Activated CD4-positive, alpha-beta T cell treated with anti-CD3 and anti-CD28 coated beads, Interleukin-2, Interleukin-4, amounts not matched to agents 100 ng/mL and 50 ng/mL, durations not matched to agents 16 hours and 8 hours (primary cell): Measurements from ENCODE around the gene UBXN2A.
"Not testable (repeated sequence)": the region's sequence is repeated elsewhere in the genome, so short reads cannot be mapped to it uniquely, and the experiment has no call there.

Experiments used
- DNase-seq: peaks from one replicate; pipeline ENCODE4 v3.0.0-alpha.2; 2020; ENCODE audit warnings: low spot score

UBXN2A gene

GRCh38 chr2:24011250-24012104 is 71.2 kb downstream of the UBXN2A start:
- no peak for DNase-seq

DNA sequence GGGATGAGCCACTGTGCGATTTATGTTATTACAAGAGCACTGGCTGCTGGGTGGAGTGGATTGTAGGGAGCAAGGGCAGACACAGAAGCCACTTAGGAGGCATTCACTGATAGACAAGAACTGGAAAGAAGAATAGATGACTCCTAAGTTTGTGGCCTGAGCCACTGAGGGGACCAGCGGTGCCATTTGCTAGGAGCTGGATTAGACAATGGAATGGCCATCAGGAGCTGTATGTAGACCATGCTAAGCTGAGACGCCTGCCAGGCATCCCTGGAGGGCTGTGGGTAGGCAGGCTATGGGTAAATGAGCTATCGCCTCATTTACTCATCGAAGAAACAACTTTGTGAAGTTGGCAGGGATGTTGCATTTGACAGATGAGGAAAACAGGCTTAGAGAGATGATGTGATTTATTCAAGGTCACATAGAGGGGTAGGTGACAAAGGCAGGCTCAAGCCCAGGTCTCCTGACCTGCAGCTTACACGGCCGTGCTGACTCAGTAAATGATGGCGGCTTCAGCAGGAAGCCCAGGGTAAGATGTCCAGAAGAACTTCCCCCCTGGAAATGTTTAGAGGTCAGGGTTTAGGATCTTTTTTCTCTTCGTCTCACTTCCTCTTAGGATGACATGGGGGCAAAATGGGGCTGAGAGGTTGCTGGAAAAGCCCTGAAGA is 72.4 kb downstream of the UBXN2A start:
- DNase-seq: no peak

DNA sequence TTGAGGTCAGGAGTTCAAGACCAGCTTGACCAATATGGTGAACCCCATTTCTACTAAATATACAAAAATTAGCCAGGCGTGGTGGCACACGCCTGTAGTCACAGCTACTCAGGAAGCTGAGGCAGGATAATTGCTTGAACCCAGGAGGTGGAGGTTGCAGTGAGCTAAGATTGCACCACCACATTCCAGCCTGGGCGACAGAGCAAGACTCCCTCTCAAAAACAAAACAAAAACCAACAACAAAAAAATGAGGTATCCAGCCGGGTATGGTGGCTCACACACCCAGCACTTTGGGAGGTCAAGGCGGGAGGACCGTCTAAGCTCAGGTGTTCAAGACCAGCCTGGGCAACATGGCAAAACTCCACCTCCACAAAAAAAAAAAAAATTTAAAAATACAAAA is 74.6 kb downstream of the UBXN2A start:
- not testable (repeated sequence) for DNase-seq

DNA sequence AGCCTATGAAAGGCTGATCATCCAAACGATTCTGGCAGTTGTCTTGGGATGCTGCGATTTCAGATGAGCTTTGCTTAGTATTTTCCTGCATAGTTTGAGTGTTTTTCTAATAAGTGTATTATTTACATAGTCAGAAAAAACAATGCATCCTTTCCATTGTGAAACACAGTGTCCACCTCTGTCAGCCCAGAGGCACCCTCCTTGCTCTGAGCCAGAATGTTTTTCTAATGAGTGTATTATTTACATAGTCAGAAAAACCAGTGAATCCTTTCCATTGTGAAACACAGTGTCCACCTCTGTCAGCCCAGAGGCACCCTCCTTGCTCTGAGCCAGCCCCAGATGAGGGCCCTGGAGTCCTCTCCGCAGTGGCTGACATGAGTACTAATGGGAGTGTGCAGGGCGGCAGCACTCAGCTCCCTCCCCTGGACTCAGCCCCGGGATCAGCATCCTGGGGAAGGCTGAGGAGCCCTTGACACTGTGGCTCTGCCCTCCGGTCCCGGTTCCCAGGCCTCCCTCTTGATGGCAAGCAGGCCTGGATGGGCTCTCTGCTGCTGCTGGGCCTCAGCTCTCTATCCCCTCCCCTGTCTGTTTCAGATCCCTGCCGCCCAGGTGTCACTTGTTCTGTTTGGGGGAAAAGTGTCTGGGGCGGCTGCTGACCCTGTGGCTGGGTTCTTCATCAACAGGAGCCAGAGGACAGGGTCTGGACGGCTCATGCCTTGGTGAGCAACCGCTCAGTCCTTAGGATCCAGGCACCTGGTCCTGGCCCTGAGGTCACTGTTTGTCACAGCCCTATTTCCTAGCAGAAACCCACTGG is 75.5 kb downstream of the UBXN2A start:
- no peak for DNase-seq

DNA sequence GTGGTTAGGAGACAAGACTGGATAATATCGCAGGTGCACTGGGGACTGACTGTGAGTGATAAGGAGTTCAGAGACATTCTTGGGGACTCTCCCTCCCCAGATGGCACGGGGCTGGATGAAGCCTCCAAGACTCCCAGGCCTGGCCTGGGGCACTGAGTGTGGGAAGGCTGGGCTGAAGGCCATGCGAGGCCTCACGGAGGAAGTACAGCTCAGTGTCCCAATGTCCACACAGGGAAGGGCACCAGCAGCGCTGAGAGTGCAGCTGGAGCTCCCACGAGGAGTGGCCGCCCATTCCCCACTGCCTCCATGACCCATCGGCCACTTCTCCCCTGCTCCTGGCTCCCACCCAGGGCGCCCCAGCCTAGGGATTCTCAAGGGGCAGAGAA is 76.1 kb downstream of the UBXN2A start:
- no peak for DNase-seq

DNA sequence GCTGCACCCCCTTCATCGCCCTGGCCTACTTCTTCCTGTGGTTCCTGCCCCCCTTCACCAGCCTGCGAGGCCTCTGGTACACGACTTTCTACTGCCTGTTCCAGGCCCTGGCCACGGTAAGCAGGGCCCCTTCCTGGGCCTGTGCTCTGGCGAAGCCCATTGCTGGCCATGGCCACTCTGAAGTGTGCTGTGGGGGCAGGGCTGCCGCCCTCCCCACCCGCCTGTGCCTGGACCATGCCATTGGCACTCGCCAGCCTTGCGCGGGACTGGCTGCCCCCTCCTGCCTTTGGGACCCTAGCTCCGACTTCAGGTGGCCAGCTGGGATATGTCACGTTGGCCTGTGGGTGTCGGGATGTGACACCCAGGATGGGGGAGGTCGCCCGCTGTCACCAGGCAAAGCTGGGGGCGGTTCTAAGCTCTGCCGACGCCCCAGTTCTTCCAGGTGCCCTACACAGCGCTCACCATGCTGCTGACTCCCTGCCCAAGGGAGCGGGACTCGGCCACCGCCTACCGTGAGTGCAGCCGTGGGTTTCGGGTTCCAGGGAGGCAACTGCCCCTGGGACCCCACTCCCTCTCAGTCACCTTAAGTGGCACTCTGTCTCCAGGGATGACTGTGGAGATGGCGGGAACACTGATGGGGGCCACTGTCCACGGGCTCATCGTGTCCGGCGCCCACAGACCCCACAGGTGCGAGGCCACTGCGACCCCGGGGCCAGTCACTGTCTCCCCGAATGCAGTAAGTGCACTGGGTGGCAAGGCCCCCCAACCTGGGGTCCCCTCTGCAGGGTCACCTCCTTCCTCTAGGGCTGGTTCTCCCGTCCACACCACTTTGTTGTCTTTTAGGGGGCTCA is 76.8 kb downstream of the UBXN2A start:
- DNase-seq: no peak

- DNase-seq: no peak
These were observed 77.4 kb downstream of the UBXN2A start for GRCh38 chr2:24017711-24018110.

DNA sequence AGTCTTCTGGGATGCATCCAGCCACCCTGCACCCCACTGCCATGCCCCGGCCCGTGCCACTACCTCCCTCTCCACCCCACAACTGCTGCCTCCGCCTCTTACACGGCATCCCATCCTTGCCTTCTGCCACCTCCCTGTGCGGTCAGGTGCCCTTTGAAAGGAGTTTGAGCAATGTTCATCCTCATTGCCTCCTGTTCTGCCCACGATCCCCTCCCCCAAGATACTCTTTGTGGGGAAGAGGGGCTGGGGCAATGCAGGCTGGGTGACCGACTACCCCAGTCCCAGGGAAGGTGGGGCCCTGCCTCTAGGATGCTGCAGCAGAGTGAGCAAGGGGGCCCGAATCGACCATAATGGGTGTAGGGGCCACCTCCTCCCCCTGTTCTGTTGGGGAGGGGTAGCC is 78.0 kb downstream of the UBXN2A start:
- no peak for DNase-seq

DNA sequence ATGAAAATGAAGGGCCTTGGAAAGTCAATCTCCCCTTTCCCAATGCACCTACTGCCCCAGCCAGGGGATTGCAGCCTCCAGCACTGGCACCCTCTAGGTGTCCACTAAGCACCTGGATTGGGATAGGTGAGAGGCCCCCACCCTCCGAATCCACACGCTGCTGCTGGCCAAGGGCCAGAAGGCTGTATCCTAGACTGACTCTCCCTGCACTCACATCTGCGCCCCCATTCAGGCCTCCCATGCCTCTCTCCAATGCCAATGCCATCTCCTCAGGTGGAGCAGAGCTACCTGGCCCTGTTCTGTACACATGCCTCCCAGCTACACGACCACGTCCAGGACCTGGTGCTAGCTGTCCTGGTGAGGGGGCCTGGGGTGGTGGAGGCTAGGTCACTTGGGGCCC is 79.5 kb downstream of the UBXN2A start:
- DNase-seq: no peak

DNA sequence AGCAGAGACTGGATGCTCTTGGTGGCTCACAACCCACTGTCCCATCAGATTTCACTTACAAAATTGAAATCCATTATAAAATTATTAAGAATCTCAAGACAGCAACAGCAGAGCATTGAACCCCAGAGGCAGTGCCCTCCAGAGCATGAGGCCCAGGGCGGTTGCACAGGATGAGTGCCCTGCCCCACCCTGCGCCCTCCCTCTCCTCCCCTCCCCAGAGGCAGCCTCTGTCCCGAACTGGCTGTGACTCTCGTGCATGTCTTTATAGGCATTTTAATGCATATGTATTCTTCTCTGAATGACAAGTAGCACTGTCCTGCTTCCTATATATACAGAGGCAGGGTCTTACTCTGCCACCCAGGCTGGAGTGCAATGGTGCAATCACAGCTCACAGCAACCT is 80.0 kb downstream of the UBXN2A start:
- no peak for DNase-seq

DNA sequence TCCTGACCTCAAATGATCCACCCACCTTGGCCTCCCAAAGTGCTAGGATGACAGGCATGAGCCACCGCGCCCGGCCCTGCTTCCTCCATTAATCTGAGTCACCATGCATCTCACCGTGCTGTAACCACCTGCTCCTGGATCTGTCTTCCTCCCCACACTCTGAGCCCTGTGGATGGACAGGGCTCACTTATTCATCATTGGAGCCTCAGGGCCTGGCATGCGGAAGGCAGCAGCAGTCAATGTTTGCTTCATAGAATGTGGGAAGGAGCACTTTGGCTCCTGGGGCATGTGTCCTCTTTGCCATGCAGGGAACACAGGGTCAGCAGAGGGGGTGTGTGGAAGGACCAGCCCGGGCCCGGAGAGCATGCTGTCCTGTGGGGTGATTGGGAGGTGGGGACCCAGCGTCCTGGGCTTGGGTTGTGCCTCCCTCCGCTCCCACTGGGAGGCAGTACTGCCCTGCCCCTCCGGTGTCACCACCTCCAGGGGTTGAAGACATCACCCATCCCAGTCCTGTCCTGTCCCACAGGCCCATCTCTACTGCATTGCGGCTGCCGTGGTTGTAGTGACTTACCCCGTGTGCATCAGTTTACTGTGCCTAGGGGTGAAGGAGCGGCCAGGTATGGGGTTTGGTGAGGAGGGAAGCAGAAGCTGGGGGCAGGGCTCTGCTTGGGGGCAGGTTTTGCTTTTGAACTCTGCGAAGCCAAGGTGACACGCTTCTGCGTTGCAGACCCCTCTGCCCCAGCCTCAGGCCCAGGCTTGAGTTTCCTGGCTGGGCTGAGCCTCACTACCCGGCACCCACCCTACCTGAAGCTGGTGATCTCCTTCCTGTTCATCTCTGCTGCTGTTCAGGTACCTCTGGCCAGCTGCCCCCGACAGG is 81.1 kb downstream of the UBXN2A start:
- no peak for DNase-seq

- DNase-seq: no peak
These were observed 82.2 kb downstream of the UBXN2A start for GRCh38 chr2:24022324-24022974.

GRCh38 chr2:24022975-24023575 is 82.8 kb downstream of the UBXN2A start:
- no peak for DNase-seq

- DNase-seq: no peak
These were observed 83.8 kb downstream of the UBXN2A start for GRCh38 chr2:24024018-24024417.

- DNase-seq: no peak
These were observed 84.9 kb downstream of the UBXN2A start for GRCh38 chr2:24024996-24025663.

DNA sequence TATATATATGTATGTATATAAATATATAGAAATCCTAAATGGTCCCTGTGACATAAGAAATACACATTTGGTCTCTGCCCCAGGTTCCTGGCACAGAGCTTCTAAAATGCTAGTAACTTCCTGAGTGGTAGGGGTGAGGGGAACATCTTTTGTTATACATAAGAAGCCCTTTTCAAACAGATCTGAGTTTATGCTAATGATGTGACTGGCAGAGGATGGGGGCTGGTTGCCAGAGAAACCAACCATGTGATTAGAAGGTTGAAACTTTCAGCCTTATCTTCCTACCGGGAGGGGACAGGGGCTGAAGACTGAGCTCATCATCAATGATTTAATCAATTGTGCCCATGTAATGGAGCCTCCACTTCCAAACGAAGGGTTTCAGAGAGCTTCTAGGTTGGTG is 86.0 kb downstream of the UBXN2A start:
- no peak for DNase-seq

DNA sequence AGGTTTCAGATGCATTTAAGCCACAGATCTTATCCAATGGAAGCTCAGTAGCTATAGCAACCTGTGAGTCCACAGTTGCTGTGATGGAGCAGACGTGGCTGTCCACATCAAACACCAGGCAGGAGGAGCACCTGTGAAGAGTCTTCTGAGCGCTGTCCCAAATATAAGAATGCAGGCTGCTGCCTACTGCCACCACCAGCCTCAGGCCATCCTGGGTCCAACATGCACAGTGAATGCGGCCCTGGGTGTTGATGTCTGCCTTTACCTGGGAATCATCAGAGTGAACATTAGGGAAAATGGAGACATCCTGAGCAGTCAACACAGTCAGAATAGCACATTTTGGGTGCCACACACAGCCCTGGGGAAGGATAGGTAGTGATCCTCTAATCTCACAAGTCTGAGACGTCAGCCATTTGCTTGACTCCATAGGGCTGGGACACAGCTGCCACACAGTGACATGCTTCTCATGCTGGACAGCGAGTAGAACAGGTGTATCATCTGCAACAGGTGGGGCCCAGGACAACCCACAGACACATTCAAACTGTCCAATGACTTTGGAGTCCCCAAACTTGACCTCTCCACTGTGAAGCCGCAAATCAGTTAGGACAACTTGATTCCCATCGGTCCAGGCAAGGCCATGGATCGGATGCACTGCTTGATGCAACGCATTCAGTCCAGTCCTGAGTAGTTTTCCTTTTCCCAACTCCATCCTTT is 98.7 kb downstream of the UBXN2A start:
- no peak for DNase-seq

DNA sequence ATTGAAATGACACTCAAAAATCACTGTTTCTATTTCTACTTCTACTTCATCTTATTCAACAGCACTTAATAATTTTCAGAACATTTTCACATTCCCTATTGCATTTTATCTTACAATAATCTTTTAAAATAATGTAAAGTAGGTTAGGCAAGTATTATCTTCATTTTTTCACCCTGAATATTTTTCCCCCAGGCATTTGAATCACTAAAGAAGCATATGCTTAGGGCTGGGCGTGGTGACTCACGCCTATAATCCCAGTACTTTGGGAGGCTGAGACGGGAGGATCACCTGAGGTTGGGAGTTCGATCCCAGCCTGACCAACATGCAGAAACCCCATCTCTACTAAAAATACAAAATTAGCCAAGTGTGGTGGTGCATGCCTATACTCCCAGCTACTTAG is 100.2 kb downstream of the UBXN2A start:
- no peak for DNase-seq

DNA sequence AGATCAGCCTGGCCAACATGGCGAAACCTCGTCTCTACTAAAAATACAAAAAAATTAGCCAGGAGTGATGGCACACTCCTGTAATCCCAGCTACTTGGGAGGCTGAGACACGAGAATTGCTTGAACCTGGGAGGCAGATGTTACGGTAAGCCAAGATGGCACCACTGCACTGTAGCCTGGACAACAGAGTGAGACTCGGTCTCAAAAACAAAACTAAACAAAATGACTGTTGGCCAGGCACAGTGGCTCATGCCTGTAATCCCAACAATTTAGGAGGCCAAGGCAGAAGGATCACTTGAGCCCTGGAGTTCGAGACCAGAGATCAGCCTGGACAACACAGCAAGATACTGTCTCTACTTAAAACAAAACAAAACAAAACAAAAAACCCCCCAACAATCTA is 102.9 kb downstream of the UBXN2A start:
- DNase-seq: not testable (repeated sequence)
